HEK293T (cell line): ENCODE results near the gene NPDC1.
A peak's percentile ranks its signal among the peaks of the same experiment; 100 is the strongest.
"Not testable (repeated sequence)": the region's sequence is repeated elsewhere in the genome, so short reads cannot be mapped to it uniquely, and the experiment has no call there.

Experiments used
- CTCF ChIA-PET: fragments of 350-600 bp; formaldehyde crosslinking; extraction: SDS; loops from one replicate; lab custom pipeline; 2021; ENCODE audit warnings: antibody characterized with exemption, inconsistent platforms; lab: Yijun Ruan, JAX
- POLR2A ChIA-PET: fragments of 350-600 bp; formaldehyde crosslinking; extraction: SDS; loops from one replicate; lab custom pipeline; 2020; ENCODE audit warnings: antibody characterized with exemption, inconsistent platforms; lab: Yijun Ruan, JAX
- DNase-seq: peaks from one replicate; pipeline ENCODE4 v3.0.0; 2012; ENCODE audit warnings: mixed read lengths; ENCODE audit errors: extremely low spot score
- ARNT ChIP-seq: fragments of 450-650 bp; IDR thresholded peaks from 2 replicates; pipeline ENCODE4 v1.6.1; 2017; ENCODE audit warnings: mild to moderate bottlenecking
- BHLHE40 ChIP-seq: fragments of 450-650 bp; IDR thresholded peaks from 2 replicates; pipeline ENCODE4 v1.6.1; 2016; ENCODE audit warnings: mild to moderate bottlenecking, moderate library complexity, borderline replicate concordance
- CTBP1 ChIP-seq: fragments of 450-650 bp; IDR thresholded peaks from 2 replicates; pipeline ENCODE4 v1.6.1; 2016; ENCODE audit warnings: borderline replicate concordance
- ELF4 ChIP-seq: fragments of 450-650 bp; IDR thresholded peaks from 2 replicates; pipeline ENCODE4 v1.6.1; 2017; ENCODE audit warnings: antibody characterized with exemption
- FOXA1 ChIP-seq: fragments of 450-650 bp; IDR thresholded peaks from 2 replicates; pipeline ENCODE4 v1.6.1; 2016; ENCODE audit warnings: mild to moderate bottlenecking
- FOXK2 ChIP-seq: fragments of 450-650 bp; IDR thresholded peaks from 2 replicates; pipeline ENCODE4 v1.6.1; 2016; ENCODE audit warnings: mild to moderate bottlenecking
- FOXM1 ChIP-seq: fragments of 450-650 bp; IDR thresholded peaks from 2 replicates; pipeline ENCODE4 v1.6.1; 2017; ENCODE audit warnings: mild to moderate bottlenecking, borderline replicate concordance
- HDGF ChIP-seq: fragments of 450-650 bp; IDR thresholded peaks from 2 replicates; pipeline ENCODE4 v1.6.1; 2017; ENCODE audit warnings: antibody characterized with exemption, borderline replicate concordance
- L3MBTL2 ChIP-seq: fragments of 450-650 bp; conservative IDR thresholded peaks from 2 replicates; pipeline ENCODE4 v1.6.1; 2016; ENCODE audit warnings: mild to moderate bottlenecking
- LEF1 ChIP-seq: fragments of 450-650 bp; IDR thresholded peaks from 2 replicates; pipeline ENCODE4 v1.6.1; 2017; ENCODE audit warnings: mild to moderate bottlenecking, borderline replicate concordance
- NFRKB ChIP-seq: fragments of 450-650 bp; IDR thresholded peaks from 2 replicates; pipeline ENCODE4 v1.6.1; 2016; ENCODE audit warnings: mild to moderate bottlenecking, moderate library complexity
- SP1 ChIP-seq: fragments of 450-650 bp; IDR thresholded peaks from 2 replicates; pipeline ENCODE4 v1.6.1; 2017
- SUZ12 ChIP-seq: fragments of 450-650 bp; IDR thresholded peaks from 2 replicates; pipeline ENCODE4 v1.6.1; 2016; ENCODE audit warnings: mild to moderate bottlenecking
- TARDBP ChIP-seq: fragments of 450-650 bp; IDR thresholded peaks from 2 replicates; pipeline ENCODE4 v1.6.1; 2016
- ZNF384 ChIP-seq: fragments of 450-650 bp; IDR thresholded peaks from 2 replicates; pipeline ENCODE4 v1.6.1; 2016
- TF ChIP-seq, protein P1 (sequence below): fragments of 450-650 bp; IDR thresholded peaks from 2 replicates; pipeline ENCODE4 v1.6.1; 2016

Gene NPDC1

DNA sequence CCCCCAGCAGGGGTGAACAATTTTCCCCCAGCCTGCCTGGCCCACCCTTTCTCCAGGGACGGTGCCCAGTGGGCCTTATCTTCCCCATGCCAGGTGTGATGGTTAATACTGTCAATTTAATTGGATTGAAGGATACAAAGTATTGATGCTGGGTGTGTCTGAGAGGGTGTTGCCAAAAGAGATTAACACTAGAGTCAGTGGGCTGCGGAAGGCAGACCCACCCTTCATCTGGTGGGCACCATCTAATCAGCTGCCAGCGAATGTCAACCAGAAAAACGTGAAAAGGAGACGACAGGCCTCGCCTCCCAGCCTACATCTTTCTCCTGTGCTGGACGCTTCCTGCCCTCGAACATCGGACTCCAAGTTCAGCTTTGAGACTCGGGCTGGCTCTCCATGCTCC, 8.5 kb downstream of the NPDC1 start:
- TF ChIP-seq NFRKB (no peak), SP1 (no peak), SUZ12 (no peak), CTBP1 (no peak), HDGF (no peak), FOXM1 (no peak), TARDBP (no peak), BHLHE40 (no peak), LEF1 (no peak), ZNF384 (no peak), FOXA1 (no peak), FOXK2 (no peak), L3MBTL2 (no peak), ELF4 (no peak), ARNT (no peak)
- TF ChIP-seq, protein P1, sequence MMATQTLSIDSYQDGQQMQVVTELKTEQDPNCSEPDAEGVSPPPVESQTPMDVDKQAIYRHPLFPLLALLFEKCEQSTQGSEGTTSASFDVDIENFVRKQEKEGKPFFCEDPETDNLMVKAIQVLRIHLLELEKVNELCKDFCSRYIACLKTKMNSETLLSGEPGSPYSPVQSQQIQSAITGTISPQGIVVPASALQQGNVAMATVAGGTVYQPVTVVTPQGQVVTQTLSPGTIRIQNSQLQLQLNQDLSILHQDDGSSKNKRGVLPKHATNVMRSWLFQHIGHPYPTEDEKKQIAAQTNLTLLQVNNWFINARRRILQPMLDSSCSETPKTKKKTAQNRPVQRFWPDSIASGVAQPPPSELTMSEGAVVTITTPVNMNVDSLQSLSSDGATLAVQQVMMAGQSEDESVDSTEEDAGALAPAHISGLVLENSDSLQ: no peak
- ChIA-PET POLR2A (interaction anchor here (3.0 kb wide), 1 partner anchor 88 kb away, joined by 14 read pairs; no protein-coding TSS in a partner anchor), CTCF (interaction anchor here (0.6 to 1.6 kb wide), 2 partner anchors 28 to 89 kb away, joined by 3 to 7 read pairs; no protein-coding TSS in a partner anchor)
- no peak for DNase-seq

DNA sequence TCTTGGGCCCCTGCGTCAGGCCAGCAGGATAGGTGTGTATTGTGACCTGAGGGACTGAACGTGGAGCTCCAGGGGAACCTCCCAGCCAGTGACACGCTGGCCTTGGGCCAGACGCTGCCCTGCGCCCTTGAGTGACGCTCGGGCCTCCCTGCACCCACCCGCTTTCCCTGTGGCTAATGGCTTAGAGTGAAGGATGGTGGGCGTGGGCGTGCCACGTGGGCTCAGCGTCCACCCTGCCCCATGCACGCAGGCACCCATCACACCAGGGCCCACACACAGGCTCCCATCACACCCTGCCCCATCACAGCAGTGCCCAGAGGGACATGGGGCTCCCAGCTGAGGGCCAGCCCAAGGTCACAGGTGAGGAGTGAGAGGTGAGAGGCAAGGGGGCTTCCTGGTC, 8.9 kb downstream of the NPDC1 start:
- TF ChIP-seq SUZ12: no peak
- DNase-seq: no peak
- CTCF ChIA-PET: interaction anchor here (0.6 to 1.6 kb wide), 2 partner anchors 28 to 89 kb away, joined by 3 to 7 read pairs; no protein-coding TSS in a partner anchor
- POLR2A ChIA-PET: interaction anchor here (0.6 to 3.0 kb wide), 2 partner anchors 83 to 88 kb away, joined by 3 to 14 read pairs; no protein-coding TSS in a partner anchor

DNA sequence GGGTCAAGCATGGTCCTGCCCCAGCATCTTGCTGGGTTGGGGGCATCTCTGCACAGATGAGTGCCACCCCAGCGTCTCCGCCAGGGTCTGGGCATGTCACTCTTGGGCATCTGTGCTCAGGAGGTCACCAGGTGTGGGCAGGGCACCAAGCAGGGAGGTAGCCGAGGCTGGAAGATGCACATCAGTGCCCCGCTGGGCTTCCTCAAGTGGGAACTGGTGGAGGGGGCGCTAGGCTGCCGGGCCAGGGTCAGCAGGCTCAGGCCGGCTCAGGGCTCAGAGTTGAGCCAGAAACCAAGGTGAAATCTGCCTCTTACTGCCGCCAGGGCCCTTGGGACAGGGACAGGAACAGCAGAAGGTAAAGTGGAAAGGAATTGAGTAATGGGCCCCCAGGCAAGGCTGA, 10.0 kb downstream of the NPDC1 start:
- POLR2A ChIA-PET: interaction anchor here (3.0 kb wide), 1 partner anchor 87 kb away, joined by 14 read pairs; no protein-coding TSS in a partner anchor
- TF ChIP-seq FOXA1: no peak
- TF ChIP-seq SP1: no peak
- no peak for TF ChIP-seq TARDBP
- no peak for TF ChIP-seq FOXK2
- TF ChIP-seq BHLHE40: no peak
- TF ChIP-seq ARNT: no peak
- no peak for TF ChIP-seq ELF4
- TF ChIP-seq SUZ12: no peak
- TF ChIP-seq L3MBTL2: no peak
- CTCF ChIA-PET: interaction anchor here (0.5 to 2.5 kb wide), 11 partner anchors 8 to 181 kb away, joined by 3 to 45 read pairs (median 4); partner anchors contain the start of gene NPDC1
- DNase-seq: no peak

DNA sequence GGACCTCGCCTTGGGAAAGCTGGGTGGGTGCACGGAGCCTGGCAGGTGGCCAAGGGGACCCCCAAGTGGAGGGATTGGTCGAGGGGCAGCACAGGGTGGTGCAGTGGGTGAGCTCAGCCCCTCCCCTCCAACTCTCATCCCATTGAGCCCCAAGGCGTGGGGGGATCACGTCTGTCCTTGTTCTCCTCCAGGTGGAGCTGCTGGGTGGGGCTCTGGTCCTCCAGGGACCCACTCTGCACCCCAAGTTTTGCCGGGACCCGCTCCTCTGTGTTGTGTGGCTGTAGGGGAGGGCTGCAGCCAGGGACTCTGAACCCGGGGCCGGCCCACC, 10.5 kb downstream of the NPDC1 start:
- POLR2A ChIA-PET: interaction anchor here (0.9 to 3.0 kb wide), 4 partner anchors 42 to 138 kb away, joined by 3 to 14 read pairs (median 3); partner anchors contain the start of gene MAN1B1
- no peak for DNase-seq
- CTCF ChIA-PET: interaction anchor here (0.5 to 2.5 kb wide), 17 partner anchors 9 to 249 kb away, joined by 3 to 45 read pairs (median 4); partner anchors contain the start of genes AJM1 and NPDC1
- no peak for TF ChIP-seq HDGF
- no peak for TF ChIP-seq FOXM1
- no peak for TF ChIP-seq LEF1
- no peak for TF ChIP-seq FOXK2
- no peak for TF ChIP-seq ZNF384
- no peak for TF ChIP-seq BHLHE40

DNA sequence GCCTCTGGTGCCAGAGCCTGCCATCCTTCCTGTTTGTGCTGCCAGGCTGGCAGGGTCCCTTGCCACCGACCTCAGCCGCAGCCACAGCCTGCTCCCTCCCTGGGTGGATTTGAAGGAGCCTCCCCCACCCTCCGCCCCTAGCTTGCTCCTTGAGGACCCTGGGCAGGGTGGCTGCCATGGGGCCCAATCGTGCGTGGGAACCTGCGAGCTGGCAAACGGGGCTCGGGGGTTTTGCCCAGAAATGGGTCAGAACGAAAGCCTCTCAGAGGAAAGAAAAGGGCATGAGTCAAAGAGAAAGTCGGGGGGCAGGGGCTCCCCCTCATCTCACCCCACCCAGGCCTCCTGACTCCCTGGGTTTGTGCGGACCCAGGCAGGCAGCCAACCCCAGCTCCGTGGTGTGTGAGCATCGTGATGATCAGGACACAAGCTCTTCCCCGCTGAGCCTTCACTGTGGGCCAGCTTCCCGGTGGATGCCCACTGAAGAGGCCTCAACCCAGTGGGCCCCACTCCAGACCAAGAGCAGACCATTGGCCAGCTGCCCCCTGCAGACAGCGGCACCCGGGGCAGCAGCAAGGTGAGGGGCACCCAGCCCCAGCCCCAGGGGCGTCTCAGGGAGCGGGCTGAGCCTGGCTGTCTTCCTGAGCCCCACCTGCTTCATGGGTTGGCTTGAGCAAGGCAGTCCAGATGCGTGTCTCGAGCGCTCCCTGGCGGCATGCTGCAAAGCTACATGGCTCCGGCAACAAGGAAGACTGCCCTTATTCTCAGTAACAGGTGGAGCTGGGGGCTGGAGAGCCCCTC, 11.1 kb downstream of the NPDC1 start:
- ChIA-PET POLR2A (interaction anchor here (0.9 to 3.0 kb wide), 4 partner anchors 42 to 137 kb away, joined by 3 to 14 read pairs (median 3); partner anchors contain the start of gene MAN1B1), CTCF (interaction anchor here (0.6 to 2.5 kb wide), 16 partner anchors 9 to 248 kb away, joined by 3 to 45 read pairs (median 4); partner anchors contain the start of genes AJM1 and NPDC1)
- TF ChIP-seq SP1 (no peak), FOXM1 (no peak)
- DNase-seq: peak; percentile 90

DNA sequence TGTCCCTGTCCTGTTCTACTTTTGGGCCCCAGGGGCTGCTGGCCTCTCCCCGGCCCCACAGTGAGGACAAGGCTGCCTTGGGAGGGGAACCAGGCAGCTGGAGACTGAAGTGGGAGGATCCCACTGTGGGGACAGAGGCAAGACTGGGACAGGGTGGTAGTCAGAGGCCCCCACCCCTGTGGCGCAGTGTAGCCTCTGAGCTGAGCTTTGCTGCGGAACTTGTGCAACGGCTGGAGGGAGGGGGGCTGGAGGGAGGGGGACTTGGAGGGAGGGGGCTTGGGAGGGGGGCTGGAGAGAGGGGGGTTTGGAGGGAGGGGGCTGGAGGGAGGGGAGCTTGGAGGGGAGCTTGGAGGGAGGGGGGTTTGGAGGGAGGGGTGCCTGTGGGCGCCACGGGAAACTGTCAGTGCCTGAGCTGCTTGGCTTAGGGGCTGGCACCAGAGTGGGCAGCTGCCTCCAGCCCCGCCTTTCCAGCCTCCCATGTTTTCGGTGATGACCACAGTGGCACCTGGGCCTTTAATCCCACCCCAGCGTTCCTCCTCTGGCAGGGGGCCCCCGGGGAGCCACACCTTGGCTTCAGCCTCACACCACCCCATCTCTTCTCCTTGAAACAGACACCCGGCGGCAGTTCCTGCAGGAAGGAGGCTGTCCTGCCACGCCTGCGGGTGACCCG, 11.8 kb downstream of the NPDC1 start:
- no peak for DNase-seq
- CTCF ChIA-PET: interaction anchor here (0.6 to 2.5 kb wide), 9 partner anchors 10 to 247 kb away, joined by 3 to 45 read pairs (median 10); partner anchors contain the start of gene NPDC1
- TF ChIP-seq, protein P1: no peak
- no peak for TF ChIP-seq L3MBTL2
- TF ChIP-seq ELF4: no peak
- TF ChIP-seq NFRKB: no peak
- TF ChIP-seq FOXM1: no peak
- no peak for TF ChIP-seq ARNT
- TF ChIP-seq LEF1: no peak
- no peak for TF ChIP-seq CTBP1
- TF ChIP-seq HDGF: no peak
- TF ChIP-seq SP1: no peak
- POLR2A ChIA-PET: interaction anchor here (1.3 to 3.0 kb wide), 2 partner anchors 52 to 85 kb away, joined by 3 to 14 read pairs; partner anchors contain the start of gene MAN1B1

DNA sequence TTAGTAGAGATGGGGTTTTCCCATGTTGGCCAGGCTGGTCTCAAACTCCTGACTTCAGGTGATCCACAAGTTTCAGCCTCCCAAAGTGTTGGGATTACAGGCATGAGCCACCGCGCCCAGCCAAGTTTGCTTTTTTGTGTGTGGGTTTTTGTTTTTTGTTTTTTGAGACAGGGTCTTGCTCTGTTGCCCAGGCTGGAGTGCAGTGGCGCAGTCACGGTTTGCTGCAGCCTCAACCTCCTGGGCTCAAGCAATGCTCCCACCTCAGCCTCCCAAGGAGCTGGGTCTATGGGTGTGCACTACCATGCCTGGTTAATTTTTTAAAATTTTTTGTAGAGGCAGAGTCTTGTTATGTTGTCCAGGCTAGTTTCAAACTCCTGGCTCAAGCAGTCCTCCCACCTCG, 12.5 kb downstream of the NPDC1 start:
- POLR2A ChIA-PET, DNase-seq: not testable (repeated sequence)
- CTCF ChIA-PET: interaction anchor here (2.5 kb wide), 1 partner anchor 86 kb away, joined by 45 read pairs; no protein-coding TSS in a partner anchor
